Stimulated activated CD8-positive, alpha-beta memory T cell treated with anti-CD3 and anti-CD28 coated beads, Interleukin-2, amount 100 ng/mL, for 48 hours (primary cell): ENCODE results near the gene POR.
"Not testable (repeated sequence)": the region's sequence is repeated elsewhere in the genome, so short reads cannot be mapped to it uniquely, and the experiment has no call there.

Experiments used
- DNase-seq, 2 donors: peaks; one replicate each; pipeline ENCODE4 v3.0.0-alpha.2; 2020; ENCODE audit warnings: low read depth in 2 of 2

The POR gene

DNA sequence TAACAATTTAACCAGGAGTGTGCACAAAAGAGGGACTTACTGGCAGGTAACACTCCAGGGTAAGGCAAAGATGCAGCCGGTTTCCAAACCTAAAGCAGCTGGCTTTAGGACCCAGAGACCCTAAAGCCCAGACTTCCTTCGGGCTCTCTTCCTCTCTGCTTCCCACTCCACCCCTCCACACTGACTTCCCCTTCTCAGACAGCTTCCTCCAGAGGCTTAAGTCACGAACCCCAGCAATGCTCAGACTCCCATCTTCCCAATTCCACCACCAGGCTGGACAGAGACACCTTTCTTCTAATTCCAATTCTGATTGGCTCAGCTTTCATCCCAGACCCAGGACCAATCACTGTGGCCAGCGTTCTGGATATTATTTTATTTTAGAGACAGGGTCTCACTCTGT, 108.0 kb downstream of the POR start:
- no peak for DNase-seq

GRCh38 chr7:76029682-76030081, 114.7 kb downstream of the POR start:
- not testable (repeated sequence) for DNase-seq

DNA sequence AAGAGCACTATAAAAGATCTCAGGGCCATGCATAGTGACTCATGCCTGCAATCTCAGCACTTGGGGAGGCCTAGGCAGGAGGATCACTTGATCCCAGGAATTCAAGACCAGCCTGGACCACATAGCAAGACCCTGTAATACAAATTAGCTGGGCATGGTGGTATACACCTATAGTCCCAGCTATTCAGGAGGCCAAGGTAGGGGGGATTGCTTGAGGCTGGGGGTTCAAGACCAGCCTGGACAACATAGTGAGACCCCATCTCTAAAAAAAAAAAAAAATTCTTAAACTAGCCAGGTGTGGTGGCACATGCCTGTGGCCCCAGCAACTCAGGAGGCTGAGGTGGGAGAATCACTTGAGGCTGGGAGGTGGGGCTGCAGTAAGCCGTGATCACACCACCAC, 117.0 kb downstream of the POR start:
- no peak for DNase-seq
